ENCODE measurements around the gene LIN28B.

- TF ChIP-seq, protein P1, sequence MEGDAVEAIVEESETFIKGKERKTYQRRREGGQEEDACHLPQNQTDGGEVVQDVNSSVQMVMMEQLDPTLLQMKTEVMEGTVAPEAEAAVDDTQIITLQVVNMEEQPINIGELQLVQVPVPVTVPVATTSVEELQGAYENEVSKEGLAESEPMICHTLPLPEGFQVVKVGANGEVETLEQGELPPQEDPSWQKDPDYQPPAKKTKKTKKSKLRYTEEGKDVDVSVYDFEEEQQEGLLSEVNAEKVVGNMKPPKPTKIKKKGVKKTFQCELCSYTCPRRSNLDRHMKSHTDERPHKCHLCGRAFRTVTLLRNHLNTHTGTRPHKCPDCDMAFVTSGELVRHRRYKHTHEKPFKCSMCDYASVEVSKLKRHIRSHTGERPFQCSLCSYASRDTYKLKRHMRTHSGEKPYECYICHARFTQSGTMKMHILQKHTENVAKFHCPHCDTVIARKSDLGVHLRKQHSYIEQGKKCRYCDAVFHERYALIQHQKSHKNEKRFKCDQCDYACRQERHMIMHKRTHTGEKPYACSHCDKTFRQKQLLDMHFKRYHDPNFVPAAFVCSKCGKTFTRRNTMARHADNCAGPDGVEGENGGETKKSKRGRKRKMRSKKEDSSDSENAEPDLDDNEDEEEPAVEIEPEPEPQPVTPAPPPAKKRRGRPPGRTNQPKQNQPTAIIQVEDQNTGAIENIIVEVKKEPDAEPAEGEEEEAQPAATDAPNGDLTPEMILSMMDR (IDR thresholded peaks at IDR 0.05) = no peak
- TF ChIP-seq POLR2A (IDR thresholded peaks at IDR 0.05) = no peak
Measured at GRCh38 chr6:105066836-105067235, 109.9 kb downstream of the LIN28B start.
